ENCODE measurements around the gene LLCFC1.

The LLCFC1 gene

GRCh38 chr7:142934056-142934455 is 5.2 kb upstream of the LLCFC1 start:
- no peak for TF ChIP-seq GLIS3 (CRISPR knock-in tag; IDR thresholded peaks at IDR 0.05)
- TF ChIP-seq OSR1 (CRISPR knock-in tag; IDR thresholded peaks at IDR 0.05): no peak
- no peak for TF ChIP-seq ZFP30 (CRISPR knock-in tag; IDR thresholded peaks at IDR 0.05)
- no peak for TF ChIP-seq SNAI2 (CRISPR knock-in tag; IDR thresholded peaks at IDR 0.05)
- no peak for ATAC-seq

- no peak for ATAC-seq
- TF ChIP-seq SNAI2 (CRISPR knock-in tag; IDR thresholded peaks at IDR 0.05) (no peak), TOX (CRISPR knock-in tag; IDR thresholded peaks at IDR 0.05; ENCODE audit: borderline replicate concordance) (no peak), CREB5 (CRISPR knock-in tag; IDR thresholded peaks at IDR 0.05; ENCODE audit: low read depth) (no peak), ISL1 (CRISPR knock-in tag; IDR thresholded peaks at IDR 0.05) (no peak), BACH2 (CRISPR knock-in tag; IDR thresholded peaks at IDR 0.05; ENCODE audit: borderline replicate concordance) (no peak), ZNF70 (CRISPR knock-in tag; IDR thresholded peaks at IDR 0.05) (no peak), ZFP3 (CRISPR knock-in tag; IDR thresholded peaks at IDR 0.05) (no peak), TSHZ2 (CRISPR knock-in tag; IDR thresholded peaks at IDR 0.05) (no peak), ZFP30 (CRISPR knock-in tag; IDR thresholded peaks at IDR 0.05) (no peak), CSDC2 (CRISPR knock-in tag; IDR thresholded peaks at IDR 0.05) (no peak), CSRNP3 (CRISPR knock-in tag; IDR thresholded peaks at IDR 0.05) (no peak), PATZ1 (CRISPR knock-in tag; IDR thresholded peaks at IDR 0.05; ENCODE audit: borderline replicate concordance) (no peak), ESRRG (CRISPR knock-in tag; IDR thresholded peaks at IDR 0.05) (no peak)
Observed at GRCh38 chr7:142935941-142936565, 3.2 kb upstream of the LLCFC1 start.

GRCh38 chr7:142938611-142939010 is 673 bp upstream of the LLCFC1 start:
- no peak for ATAC-seq
- no peak for TF ChIP-seq SNAI2 (CRISPR knock-in tag; IDR thresholded peaks at IDR 0.05)
- TF ChIP-seq RARB (CRISPR knock-in tag; IDR thresholded peaks at IDR 0.05): no peak
- TF ChIP-seq ARNTL (CRISPR knock-in tag; IDR thresholded peaks at IDR 0.05; ENCODE audit: borderline replicate concordance, low read depth): no peak
- TF ChIP-seq ZC3H10 (CRISPR knock-in tag; IDR thresholded peaks at IDR 0.05): no peak
- TF ChIP-seq OSR1 (CRISPR knock-in tag; IDR thresholded peaks at IDR 0.05): no peak
- TF ChIP-seq ZNF70 (CRISPR knock-in tag; IDR thresholded peaks at IDR 0.05): no peak
- TF ChIP-seq POU6F1 (CRISPR knock-in tag; IDR thresholded peaks at IDR 0.05; ENCODE audit: borderline replicate concordance, low read depth): no peak
- no peak for TF ChIP-seq ESRRG (CRISPR knock-in tag; IDR thresholded peaks at IDR 0.05)
- TF ChIP-seq ZNF8 (CRISPR knock-in tag; IDR thresholded peaks at IDR 0.05): no peak
- TF ChIP-seq CSRNP3 (CRISPR knock-in tag; IDR thresholded peaks at IDR 0.05): no peak
- TF ChIP-seq TOX (CRISPR knock-in tag; IDR thresholded peaks at IDR 0.05; ENCODE audit: borderline replicate concordance): no peak
- no peak for TF ChIP-seq BACH2 (CRISPR knock-in tag; IDR thresholded peaks at IDR 0.05; ENCODE audit: borderline replicate concordance)
- TF ChIP-seq TCF4 (CRISPR knock-in tag; IDR thresholded peaks at IDR 0.05; ENCODE audit: borderline replicate concordance): no peak
- no peak for TF ChIP-seq PPARA (CRISPR knock-in tag; IDR thresholded peaks at IDR 0.05; ENCODE audit: borderline replicate concordance)
- no peak for TF ChIP-seq ZNF565 (CRISPR knock-in tag; conservative IDR thresholded peaks at IDR 0.05; ENCODE audit: low read depth)
- TF ChIP-seq ZFP3 (CRISPR knock-in tag; IDR thresholded peaks at IDR 0.05): no peak
- TF ChIP-seq PATZ1 (CRISPR knock-in tag; IDR thresholded peaks at IDR 0.05; ENCODE audit: borderline replicate concordance): no peak
